Adrenal gland (tissue), 5 donors: ENCODE data around the gene RALGPS1.

Experiments
- POLR2A ChIP-seq, 2 donors: fragments of 450-650 bp; IDR thresholded peaks; one replicate each; pipeline ENCODE4 v1.6.1; 2017; ENCODE audit warnings: antibody characterized with exemption in 2 of 2, mild to moderate bottlenecking in 2 of 2, moderate library complexity in 1 of 2
- TF ChIP-seq, protein P1 (sequence below), 6 experiments: fragments of 450-650 bp in 4 of 6; fragments of 200-600 bp in 2 of 6; sonication (generic) in 1 of 6; IDR thresholded peaks; 1 replicate in 5 of 6; 2 replicates in 1 of 6; pipeline versions ENCODE4 v1.5.1 to v1.8.0; 2016 to 2021; ENCODE audit warnings: antibody characterized with exemption in 6 of 6, mild to moderate bottlenecking in 2 of 6, moderate library complexity in 1 of 6
- donor health status: DM: no; HTN: no; CAD: no.

DNA sequence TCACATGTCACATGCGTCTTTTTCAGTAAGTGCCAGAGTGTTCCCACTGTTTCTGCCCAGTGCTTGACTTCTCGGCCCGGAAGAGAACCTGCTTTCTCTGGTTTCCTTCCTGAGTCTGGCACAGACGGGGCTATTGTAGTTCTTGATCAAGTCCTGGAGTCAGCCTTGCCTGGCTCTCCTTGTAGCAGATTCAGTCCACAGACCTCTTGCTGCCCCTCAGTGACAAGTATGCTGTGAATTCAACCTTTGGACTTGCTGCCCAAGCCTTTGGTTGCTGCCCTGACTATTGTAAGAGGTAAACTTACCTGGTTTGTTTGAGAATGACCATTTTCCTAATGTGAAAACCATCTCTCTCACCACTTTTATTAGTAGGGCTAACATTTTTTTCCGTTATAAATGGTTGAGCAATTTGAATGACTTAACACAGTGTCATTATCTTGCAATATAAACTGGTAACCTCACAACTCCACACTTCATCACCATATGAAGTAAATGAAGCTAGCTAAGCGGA is 29.4 kb upstream of the RALGPS1 start:
- TF ChIP-seq, protein P1, sequence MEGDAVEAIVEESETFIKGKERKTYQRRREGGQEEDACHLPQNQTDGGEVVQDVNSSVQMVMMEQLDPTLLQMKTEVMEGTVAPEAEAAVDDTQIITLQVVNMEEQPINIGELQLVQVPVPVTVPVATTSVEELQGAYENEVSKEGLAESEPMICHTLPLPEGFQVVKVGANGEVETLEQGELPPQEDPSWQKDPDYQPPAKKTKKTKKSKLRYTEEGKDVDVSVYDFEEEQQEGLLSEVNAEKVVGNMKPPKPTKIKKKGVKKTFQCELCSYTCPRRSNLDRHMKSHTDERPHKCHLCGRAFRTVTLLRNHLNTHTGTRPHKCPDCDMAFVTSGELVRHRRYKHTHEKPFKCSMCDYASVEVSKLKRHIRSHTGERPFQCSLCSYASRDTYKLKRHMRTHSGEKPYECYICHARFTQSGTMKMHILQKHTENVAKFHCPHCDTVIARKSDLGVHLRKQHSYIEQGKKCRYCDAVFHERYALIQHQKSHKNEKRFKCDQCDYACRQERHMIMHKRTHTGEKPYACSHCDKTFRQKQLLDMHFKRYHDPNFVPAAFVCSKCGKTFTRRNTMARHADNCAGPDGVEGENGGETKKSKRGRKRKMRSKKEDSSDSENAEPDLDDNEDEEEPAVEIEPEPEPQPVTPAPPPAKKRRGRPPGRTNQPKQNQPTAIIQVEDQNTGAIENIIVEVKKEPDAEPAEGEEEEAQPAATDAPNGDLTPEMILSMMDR (IDR thresholded peaks at IDR 0.05): no peak
- no peak for TF ChIP-seq POLR2A (IDR thresholded peaks at IDR 0.05)
